CD4-positive, alpha-beta T cell treated with Interferon alpha-2 for 1 hour (primary cell): ENCODE measurements around the gene SLC11A1.

Experiments used
- DNase-seq, 2 donors: peaks; one replicate each; pipeline ENCODE4 v3.0.0-alpha.2; 2020 to 2022

SLC11A1 gene

GRCh38 chr2:218436992-218437391, 54.9 kb downstream of the SLC11A1 start:
- DNase-seq = no peak

GRCh38 chr2:218437969-218438368, 55.9 kb downstream of the SLC11A1 start:
- DNase-seq = no peak

- DNase-seq = no peak
Observed at GRCh38 chr2:218438596-218438995, 56.5 kb downstream of the SLC11A1 start.

GRCh38 chr2:218444692-218445357, 62.8 kb downstream of the SLC11A1 start:
- no peak for DNase-seq

GRCh38 chr2:218445602-218446001, 63.5 kb downstream of the SLC11A1 start:
- DNase-seq = no peak
